Fibroblast of lung (primary cell): ENCODE measurements around the gene COA1. TPM values are rescaled to one million over a fixed set of nuclear protein-coding genes. Genes with fewer than 3 reads are reported as not detected.

ENCODE experiments used
- DNase-seq, 2 donors: peaks; one replicate each; pipeline versions ENCODE4 v3.0.0 to v3.0.0-alpha.2; 2010; ENCODE audit warnings: low read depth in 2 of 2
- H2AFZ ChIP-seq: 2 replicates; pipeline ENCODE4 v1.5.1; 2012; ENCODE audit warnings: low read length, control low read depth, inconsistent platforms
- H3K27ac ChIP-seq: 2 replicates; pipeline ENCODE4 v1.5.1; 2011; ENCODE audit warnings: low read length, control low read depth; ENCODE audit not compliant: insufficient read depth
- H3K27me3 ChIP-seq: 2 replicates; pipeline ENCODE4 v1.5.1; 2011; ENCODE audit warnings: mild to moderate bottlenecking, low read length; ENCODE audit not compliant: control insufficient read depth, insufficient read depth
- H3K36me3 ChIP-seq: 2 replicates; pipeline ENCODE4 v1.5.1; 2011; ENCODE audit warnings: low read length; ENCODE audit not compliant: control insufficient read depth, insufficient read depth
- H3K4me1 ChIP-seq: 2 replicates; pipeline ENCODE4 v1.5.1; 2011; ENCODE audit warnings: low read length; ENCODE audit not compliant: control insufficient read depth, insufficient read depth; ENCODE audit errors: extremely low read depth
- H3K4me2 ChIP-seq: 2 replicates; pipeline ENCODE4 v1.5.1; 2011; ENCODE audit warnings: low read length, control low read depth; ENCODE audit not compliant: insufficient read depth; ENCODE audit errors: extremely low read depth
- H3K4me3 ChIP-seq, 4 experiments: fragments of 200-600 bp in 1 of 4; sonication (generic) in 1 of 4; replicated peaks in 1 of 4; 2 replicates each; pipeline ENCODE4 v1.5.1; 2011 to 2016; ENCODE audit warnings: low read length in 4 of 4, low read depth in 3 of 4, mild to moderate bottlenecking in 3 of 4, control low read depth in 2 of 4, inconsistent platforms in 1 of 4, mixed read lengths in 1 of 4; ENCODE audit not compliant: insufficient read depth in 1 of 4; ENCODE audit errors: control extremely low read depth in 1 of 4
- H3K79me2 ChIP-seq: 2 replicates; pipeline ENCODE4 v1.5.1; 2012; ENCODE audit warnings: mild to moderate bottlenecking, low read length, inconsistent platforms; ENCODE audit not compliant: control insufficient read depth, insufficient read depth
- H3K9ac ChIP-seq: 2 replicates; pipeline ENCODE4 v1.5.1; 2011; ENCODE audit warnings: mild to moderate bottlenecking, low read length, control low read depth; ENCODE audit not compliant: insufficient read depth
- H3K9me3 ChIP-seq: 2 replicates; pipeline ENCODE4 v1.5.1; 2012; ENCODE audit warnings: low read depth, low read length; ENCODE audit not compliant: control insufficient read depth, insufficient read depth
- H4K20me1 ChIP-seq: 2 replicates; pipeline ENCODE4 v1.5.1; 2011; ENCODE audit warnings: low read length; ENCODE audit not compliant: control insufficient read depth, insufficient read depth; ENCODE audit errors: extremely low read depth
- CTCF ChIP-seq, 2 donors: IDR thresholded peaks in 1 of 2; conservative IDR thresholded peaks in 1 of 2; 1 replicate in 1 of 2; 2 replicates in 1 of 2; pipeline ENCODE4 v1.5.1; 2011 to 2012; ENCODE audit warnings: low read length in 2 of 2, control low read depth in 1 of 2, inconsistent platforms in 1 of 2, low read depth in 1 of 2, mild to moderate bottlenecking in 1 of 2
- EZH2 ChIP-seq: IDR thresholded peaks from 2 replicates; pipeline ENCODE4 v1.5.1; 2012; ENCODE audit warnings: low read length, control low read depth, mild to moderate bottlenecking; ENCODE audit errors: missing control alignments
- polyA plus RNA-seq, 2 donors: library from polyadenylated mRNA; depleted of rRNA in 1 of 2; stranded (reverse) in 1 of 2; unstranded in 1 of 2; fragments of >200 nt; gene quantifications; 2 replicates each; pipeline ENCODE4 v1.2.1, GENCODE V29; 2011 to 2012; ENCODE audit warnings: missing spikeins in 1 of 2
- total RNA-seq: library from RNA; depleted of rRNA; stranded (reverse); fragments of >200 nt; gene quantifications from 2 replicates; pipeline ENCODE4 v1.2.1, GENCODE V29; 2014

The COA1 gene
- total and polyA plus RNA-seq, 2 donors (not counting 1 experiment from before 2014, with no cell fraction given), result 28.8 to 39.6 TPM

- H3K36me3 ChIP-seq, result peaks cover 12% of the 10 kb centered on the region
- no peak overlapping the region for H2AFZ ChIP-seq
- no peak overlapping the region for H3K4me2 ChIP-seq
- no peaks in the 10 kb centered on the region for H3K9me3 ChIP-seq
- peaks cover 12% of the 10 kb centered on the region for H3K79me2 ChIP-seq
- peak in 1 of 2 donors; percentile 73 for DNase-seq
- H3K27ac ChIP-seq, result no peak overlapping the region
- no peak overlapping the region for H3K9ac ChIP-seq
- peaks cover 13% of the 10 kb centered on the region for H3K4me1 ChIP-seq
- TF ChIP-seq EZH2 (no peak), CTCF (conservative IDR thresholded peaks at IDR 0.05 in 1 of 2, IDR thresholded peaks at IDR 0.05 in 1 of 2; ENCODE audit: low read depth in 1 of 2, low read length in 2 of 2) (no peak)
- no peaks in the 10 kb centered on the region for H4K20me1 ChIP-seq
- H3K4me3 ChIP-seq, result no peak overlapping the region
- no peaks in the 10 kb centered on the region for H3K27me3 ChIP-seq
Measured at GRCh38 chr7:43637114-43637806, 92.1 kb downstream of the COA1 start.

GRCh38 chr7:43636093-43636492, 93.2 kb downstream of the COA1 start:
- Histone ChIP-seq H3K9me3 (no peaks in the 10 kb centered on the region), H3K4me2 (no peak overlapping the region), H4K20me1 (no peaks in the 10 kb centered on the region), H2AFZ (no peak overlapping the region), H3K4me3 (no peak overlapping the region), H3K4me1 (peaks cover 13% of the 10 kb centered on the region), H3K27me3 (no peaks in the 10 kb centered on the region), H3K27ac (no peak overlapping the region), H3K9ac (no peak overlapping the region), H3K79me2 (peaks cover 11% of the 10 kb centered on the region), H3K36me3 (peaks cover 11% of the 10 kb centered on the region)
- TF ChIP-seq EZH2, result no peak
- no peak for TF ChIP-seq CTCF (conservative IDR thresholded peaks at IDR 0.05 in 1 of 2, IDR thresholded peaks at IDR 0.05 in 1 of 2; ENCODE audit: low read depth in 1 of 2, low read length in 2 of 2)
- peak; percentile 32 to 93 for DNase-seq

GRCh38 chr7:43634384-43634783, 94.9 kb downstream of the COA1 start:
- DNase-seq, result no peak
- Histone ChIP-seq H3K4me2 (no peak overlapping the region), H3K79me2 (peaks cover 7% of the 10 kb centered on the region), H3K27me3 (no peaks in the 10 kb centered on the region), H3K4me1 (peaks cover 6% of the 10 kb centered on the region), H3K36me3 (peaks cover 8% of the 10 kb centered on the region), H3K9ac (no peak overlapping the region), H2AFZ (no peak overlapping the region), H3K27ac (no peak overlapping the region), H4K20me1 (no peaks in the 10 kb centered on the region), H3K4me3 (no peak overlapping the region), H3K9me3 (no peaks in the 10 kb centered on the region)
- TF ChIP-seq EZH2, result no peak
- TF ChIP-seq CTCF (conservative IDR thresholded peaks at IDR 0.05 in 1 of 2, IDR thresholded peaks at IDR 0.05 in 1 of 2; ENCODE audit: low read depth in 1 of 2, low read length in 2 of 2), result no peak
